Karpas-422 (cell line): ENCODE data around the gene HSD11B1. TPM values are rescaled to one million over a fixed set of nuclear protein-coding genes. Genes with fewer than 3 reads are reported as not detected.

Source experiments
- DNase-seq: peaks from one replicate; pipeline ENCODE4 v3.0.0-alpha.2; 2015
- H2AFZ ChIP-seq: fragments of 200-600 bp; sonication (generic); 2 replicates; pipeline ENCODE4 v1.6.1; 2014; ENCODE audit warnings: antibody characterized with exemption, low read length, mixed read lengths
- H3K27ac ChIP-seq: fragments of 200-600 bp; sonication (generic); 2 replicates; pipeline ENCODE4 v1.5.1; 2014; ENCODE audit warnings: mild to moderate bottlenecking, low read length, moderate library complexity
- H3K27me3 ChIP-seq: fragments of 200-600 bp; sonication (generic); 2 replicates; pipeline ENCODE4 v1.6.1; 2014; ENCODE audit warnings: low read length, mixed read lengths
- H3K36me3 ChIP-seq: fragments of 200-600 bp; sonication (generic); 2 replicates; pipeline ENCODE4 v1.6.1; 2014; ENCODE audit warnings: low read length, mixed read lengths; ENCODE audit not compliant: insufficient read depth
- H3K4me1 ChIP-seq: fragments of 200-600 bp; sonication (generic); 2 replicates; pipeline ENCODE4 v1.6.1; 2014; ENCODE audit warnings: mild to moderate bottlenecking, low read length, mixed read lengths
- H3K4me2 ChIP-seq: fragments of 200-600 bp; sonication (generic); 2 replicates; pipeline ENCODE4 v1.6.1; 2014; ENCODE audit warnings: low read length, low read depth, mild to moderate bottlenecking; ENCODE audit not compliant: poor library complexity, severe bottlenecking
- H3K4me3 ChIP-seq: fragments of 200-600 bp; sonication (generic); 2 replicates; pipeline ENCODE4 v1.5.1; 2014; ENCODE audit warnings: mild to moderate bottlenecking, antibody characterized with exemption, low read length, mixed read lengths
- H3K79me2 ChIP-seq: fragments of 200-600 bp; sonication (generic); 2 replicates; pipeline ENCODE4 v1.6.1; 2014; ENCODE audit warnings: mild to moderate bottlenecking, low read length, mixed read lengths
- H3K9ac ChIP-seq: fragments of 200-600 bp; sonication (generic); 2 replicates; pipeline ENCODE4 v1.6.0; 2014; ENCODE audit warnings: low read length
- H3K9me2 ChIP-seq: fragments of 200-600 bp; sonication (generic), shearing (Covaris generic); replicated peaks from 2 replicates; pipeline ENCODE4 v1.6.0; 2014; ENCODE audit warnings: mild to moderate bottlenecking, low read length, moderate library complexity; ENCODE audit not compliant: insufficient read depth
- H3K9me3 ChIP-seq: fragments of 300-700, 200-600 bp; sonication (generic); 2 replicates; pipeline ENCODE4 v1.6.1; 2014; ENCODE audit warnings: low read length, mixed read lengths
- H4K20me1 ChIP-seq: fragments of 200-600 bp; sonication (generic); 2 replicates; pipeline ENCODE4 v1.6.1; 2014; ENCODE audit warnings: mild to moderate bottlenecking, antibody characterized with exemption, low read length, low read depth; ENCODE audit not compliant: insufficient read depth
- total RNA-seq: library from RNA; depleted of rRNA; stranded (reverse); fragments of >200 nt; shearing (Covaris generic); gene quantifications from 2 replicates; pipeline ENCODE4 v1.2.3, GENCODE V29; 2014; ENCODE audit warnings: low replicate concordance

Gene HSD11B1
- total RNA-seq, 1 experiment from 2014 or later, result not detected

DNA sequence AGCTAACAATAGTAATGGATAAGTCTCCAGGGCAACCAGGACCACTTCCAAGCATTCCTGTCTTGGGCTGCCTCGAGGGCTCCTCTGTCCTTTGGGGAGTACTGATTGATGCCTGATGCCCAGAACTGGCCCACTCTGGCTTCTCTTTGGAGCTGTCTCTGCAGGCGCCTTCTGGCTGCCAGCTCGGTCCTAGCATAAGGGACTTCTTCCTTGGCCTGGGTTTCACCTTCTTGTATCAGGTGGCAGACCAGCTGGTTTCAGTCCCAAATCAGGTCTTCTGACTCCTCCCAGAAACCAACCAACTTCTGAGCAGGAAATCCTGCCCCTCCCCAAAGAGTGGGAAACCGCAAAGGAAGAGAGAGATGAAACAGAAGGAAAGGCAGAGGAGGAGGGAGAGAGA, 18.8 kb upstream of the HSD11B1 start:
- Histone ChIP-seq H3K79me2 (no peaks in the 10 kb centered on the region), H2AFZ (no peak overlapping the region), H3K36me3 (no peaks in the 10 kb centered on the region), H3K4me3 (no peak overlapping the region), H3K9me3 (no peaks in the 10 kb centered on the region), H3K4me2 (no peak overlapping the region), H4K20me1 (no peaks in the 10 kb centered on the region), H3K4me1 (peaks cover 11% of the 10 kb centered on the region), H3K9me2 (no peaks in the 10 kb centered on the region), H3K9ac (no peak overlapping the region), H3K27ac (no peak overlapping the region), H3K27me3 (no peaks in the 10 kb centered on the region)
- no peak for DNase-seq

DNA sequence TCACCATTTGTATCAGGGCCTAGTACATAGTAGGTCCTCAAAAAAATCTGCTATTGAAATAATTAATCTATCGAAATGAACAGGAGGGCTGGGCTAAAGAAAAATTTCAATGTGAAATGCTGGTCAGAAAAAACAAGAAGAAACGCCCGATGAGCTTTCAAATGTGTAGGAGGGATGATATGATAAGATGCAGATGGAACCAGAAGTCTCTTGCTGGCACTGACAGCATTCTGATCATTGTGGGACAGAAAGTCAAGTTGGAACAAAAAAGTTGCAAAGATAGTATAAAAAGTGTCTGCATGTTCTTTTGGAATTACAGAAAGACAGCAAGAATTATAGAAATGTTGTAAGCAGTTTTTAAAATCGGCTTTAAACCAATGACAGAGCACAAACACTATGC, 18.3 kb upstream of the HSD11B1 start:
- no peaks in the 10 kb centered on the region for H3K9me2 ChIP-seq
- H3K9ac ChIP-seq, result no peak overlapping the region
- no peak overlapping the region for H3K4me3 ChIP-seq
- no peaks in the 10 kb centered on the region for H3K79me2 ChIP-seq
- no peaks in the 10 kb centered on the region for H3K9me3 ChIP-seq
- no peak overlapping the region for H3K27ac ChIP-seq
- DNase-seq, result no peak
- peaks cover 6% of the 10 kb centered on the region for H3K4me1 ChIP-seq
- no peaks in the 10 kb centered on the region for H3K27me3 ChIP-seq
- H4K20me1 ChIP-seq, result no peaks in the 10 kb centered on the region
- H3K36me3 ChIP-seq, result no peaks in the 10 kb centered on the region
- no peak overlapping the region for H2AFZ ChIP-seq
- no peak overlapping the region for H3K4me2 ChIP-seq

- Histone ChIP-seq H3K27me3 (no peaks in the 10 kb centered on the region), H3K79me2 (no peaks in the 10 kb centered on the region), H2AFZ (no peak overlapping the region), H3K27ac (no peak overlapping the region), H3K36me3 (no peaks in the 10 kb centered on the region), H3K4me3 (no peak overlapping the region), H4K20me1 (no peaks in the 10 kb centered on the region), H3K9me2 (no peaks in the 10 kb centered on the region), H3K9ac (no peak overlapping the region), H3K9me3 (no peaks in the 10 kb centered on the region), H3K4me2 (no peak overlapping the region), H3K4me1 (no peaks in the 10 kb centered on the region)
- DNase-seq, result no peak
These were observed 15.9 kb upstream of the HSD11B1 start for GRCh38 chr1:209688746-209689234.

DNA sequence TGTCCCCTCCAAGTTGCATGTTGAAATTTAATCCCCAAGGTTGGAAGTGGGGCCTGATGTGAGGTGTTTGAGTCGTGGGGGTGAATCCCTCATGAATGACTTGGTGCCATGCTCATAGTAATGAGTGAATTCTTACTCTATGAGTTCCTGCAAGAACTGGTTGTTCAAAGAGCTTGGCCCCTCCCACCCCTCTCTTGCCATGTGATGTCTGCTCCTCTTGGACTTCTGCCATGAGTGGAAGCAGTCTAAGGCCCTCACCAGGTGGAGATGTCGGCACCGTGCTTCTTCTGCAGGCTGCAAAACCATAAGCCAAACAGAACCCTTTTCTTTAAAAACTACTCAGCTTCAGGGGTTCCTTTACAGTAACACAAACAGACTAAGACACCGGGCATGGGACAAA, 15.2 kb upstream of the HSD11B1 start:
- Histone ChIP-seq H3K79me2 (no peaks in the 10 kb centered on the region), H3K36me3 (no peaks in the 10 kb centered on the region), H3K4me2 (no peak overlapping the region), H2AFZ (no peak overlapping the region), H3K4me1 (no peaks in the 10 kb centered on the region), H3K9me3 (no peaks in the 10 kb centered on the region), H4K20me1 (no peaks in the 10 kb centered on the region), H3K27me3 (no peaks in the 10 kb centered on the region), H3K27ac (no peak overlapping the region), H3K9me2 (no peaks in the 10 kb centered on the region), H3K4me3 (no peak overlapping the region), H3K9ac (no peak overlapping the region)
- DNase-seq, result no peak

DNA sequence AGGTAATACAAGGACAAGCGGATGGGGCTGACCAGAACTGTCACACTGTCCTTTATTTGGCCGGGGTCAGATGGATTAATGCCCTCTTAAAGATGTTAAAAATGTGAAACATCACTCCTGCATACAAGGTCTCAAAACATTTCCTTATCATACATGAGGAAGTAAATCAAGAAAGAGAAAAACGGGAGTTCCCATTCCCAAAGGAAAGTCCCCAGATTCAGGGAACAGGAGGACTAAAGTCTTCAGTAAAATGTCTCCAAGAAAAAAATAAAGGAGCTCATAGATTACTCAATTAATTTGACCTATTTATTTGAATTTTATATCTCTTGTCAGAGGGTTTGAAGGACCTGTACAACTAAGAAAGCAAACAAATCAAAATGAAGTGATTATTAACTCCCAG, 13.4 kb upstream of the HSD11B1 start:
- no peak overlapping the region for H2AFZ ChIP-seq
- no peak overlapping the region for H3K9ac ChIP-seq
- no peak overlapping the region for H3K27ac ChIP-seq
- H4K20me1 ChIP-seq, result no peaks in the 10 kb centered on the region
- H3K79me2 ChIP-seq, result no peaks in the 10 kb centered on the region
- no peak for DNase-seq
- no peaks in the 10 kb centered on the region for H3K4me1 ChIP-seq
- no peak overlapping the region for H3K4me2 ChIP-seq
- H3K9me2 ChIP-seq, result no peaks in the 10 kb centered on the region
- H3K4me3 ChIP-seq, result no peak overlapping the region
- H3K27me3 ChIP-seq, result no peaks in the 10 kb centered on the region
- H3K36me3 ChIP-seq, result no peaks in the 10 kb centered on the region
- H3K9me3 ChIP-seq, result no peaks in the 10 kb centered on the region

DNA sequence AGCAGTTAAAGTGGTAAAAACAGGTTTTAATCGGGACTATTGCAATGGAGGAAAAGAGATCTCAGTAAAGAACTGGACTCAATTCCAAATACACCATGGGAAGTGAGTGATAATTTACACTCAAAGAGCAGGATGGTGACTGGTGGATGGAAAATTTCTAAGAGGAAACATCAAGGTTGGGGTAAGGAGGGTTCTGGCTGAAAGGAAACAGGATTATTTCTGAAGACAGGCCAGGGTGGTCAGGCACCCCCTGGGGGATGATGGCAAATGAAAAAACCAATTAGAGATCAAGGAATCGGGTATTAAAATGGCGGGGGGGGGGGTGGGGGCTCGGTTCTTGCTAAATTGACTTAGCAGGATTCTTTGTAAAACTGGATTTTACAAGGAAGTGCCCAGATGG, 12.3 kb upstream of the HSD11B1 start:
- Histone ChIP-seq H3K79me2 (no peaks in the 10 kb centered on the region), H3K9ac (no peak overlapping the region), H3K27me3 (no peaks in the 10 kb centered on the region), H3K9me3 (no peaks in the 10 kb centered on the region), H3K4me2 (no peak overlapping the region), H4K20me1 (no peaks in the 10 kb centered on the region), H3K4me1 (no peaks in the 10 kb centered on the region), H3K9me2 (no peaks in the 10 kb centered on the region), H2AFZ (no peak overlapping the region), H3K4me3 (no peak overlapping the region), H3K27ac (no peak overlapping the region), H3K36me3 (no peaks in the 10 kb centered on the region)
- DNase-seq, result no peak

DNA sequence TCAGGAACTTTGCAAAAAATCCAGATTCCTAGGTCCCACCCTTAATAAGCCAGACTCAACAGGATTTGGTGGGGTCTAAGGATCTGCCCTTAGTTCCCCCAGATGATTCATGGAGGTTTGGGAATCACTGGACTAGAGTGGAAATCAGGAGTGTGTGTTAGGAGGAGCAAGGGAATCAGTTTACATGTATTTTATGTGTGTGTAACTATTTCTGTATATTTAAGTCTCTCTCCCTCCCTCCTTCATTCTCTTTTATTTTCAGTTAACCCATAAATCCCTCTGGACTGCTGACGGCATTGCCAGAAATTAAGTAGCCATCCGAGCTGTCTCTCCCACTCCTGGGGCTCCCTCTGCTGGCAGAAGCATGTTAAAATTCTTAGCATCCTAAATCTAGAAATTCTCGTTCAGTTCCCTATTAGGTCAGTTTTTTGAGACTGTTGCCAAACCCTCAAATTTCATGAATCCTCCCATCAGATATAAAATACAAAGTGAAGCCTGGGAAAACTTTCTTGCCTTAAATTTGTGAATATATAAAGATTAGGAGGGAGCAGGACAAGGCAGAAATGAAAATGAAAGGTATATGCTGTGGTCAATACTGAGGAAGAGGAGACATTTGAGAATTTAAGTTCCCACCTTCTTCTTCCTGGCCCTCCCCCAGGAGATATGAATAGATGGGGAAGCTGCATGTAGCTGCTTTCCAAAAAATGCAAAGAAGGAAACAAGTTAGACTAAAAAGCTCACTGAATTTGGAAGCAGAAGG, 11.7 kb upstream of the HSD11B1 start:
- no peak overlapping the region for H2AFZ ChIP-seq
- no peak overlapping the region for H3K4me2 ChIP-seq
- no peaks in the 10 kb centered on the region for H3K4me1 ChIP-seq
- no peaks in the 10 kb centered on the region for H3K36me3 ChIP-seq
- H3K27me3 ChIP-seq, result no peaks in the 10 kb centered on the region
- no peaks in the 10 kb centered on the region for H3K9me2 ChIP-seq
- no peak overlapping the region for H3K27ac ChIP-seq
- no peak overlapping the region for H3K9ac ChIP-seq
- no peak overlapping the region for H3K4me3 ChIP-seq
- H3K79me2 ChIP-seq, result no peaks in the 10 kb centered on the region
- DNase-seq, result peak; percentile 85
- no peaks in the 10 kb centered on the region for H3K9me3 ChIP-seq
- H4K20me1 ChIP-seq, result no peaks in the 10 kb centered on the region

DNA sequence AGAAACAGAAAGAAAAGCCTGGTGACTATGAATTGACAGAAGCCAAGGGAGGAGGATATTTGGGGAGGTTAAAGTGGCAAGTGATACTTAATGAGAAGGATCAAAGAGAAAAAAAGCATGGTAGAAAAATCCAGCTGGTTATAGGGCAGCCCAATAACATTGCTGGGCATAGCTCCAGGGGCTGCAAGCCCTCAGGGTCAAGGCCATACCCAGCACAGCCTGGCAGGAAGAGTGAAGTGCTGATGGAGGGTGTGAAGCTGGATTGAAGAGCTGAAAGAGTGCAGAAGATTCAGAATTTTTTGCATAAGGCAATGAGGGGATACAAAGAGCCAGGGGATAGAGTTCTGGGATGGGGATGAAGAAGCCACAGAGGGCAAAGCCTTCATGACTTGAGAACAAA, 8.0 kb upstream of the HSD11B1 start:
- H3K27me3 ChIP-seq, result no peaks in the 10 kb centered on the region
- no peaks in the 10 kb centered on the region for H3K79me2 ChIP-seq
- H3K9me2 ChIP-seq, result no peaks in the 10 kb centered on the region
- no peaks in the 10 kb centered on the region for H4K20me1 ChIP-seq
- no peak overlapping the region for H3K4me3 ChIP-seq
- H3K4me1 ChIP-seq, result no peaks in the 10 kb centered on the region
- H3K9me3 ChIP-seq, result no peaks in the 10 kb centered on the region
- H3K4me2 ChIP-seq, result no peak overlapping the region
- no peak for DNase-seq
- no peaks in the 10 kb centered on the region for H3K36me3 ChIP-seq
- H2AFZ ChIP-seq, result no peak overlapping the region
- no peak overlapping the region for H3K9ac ChIP-seq
- H3K27ac ChIP-seq, result no peak overlapping the region
